ENCODE measurements around the gene PRR23B.

- TF ChIP-seq EZH2phosphoT487 (IDR thresholded peaks at IDR 0.05; ENCODE audit: borderline replicate concordance) (no peak), CTCF (conservative IDR thresholded peaks at IDR 0.05; ENCODE audit: low read length) (no peak)
These were observed 4.2 kb downstream of the PRR23B start for GRCh38 chr3:139016430-139017048.

All from Loucy (cell line).